ENCODE data around the gene CEP112.

The CEP112 gene

DNA sequence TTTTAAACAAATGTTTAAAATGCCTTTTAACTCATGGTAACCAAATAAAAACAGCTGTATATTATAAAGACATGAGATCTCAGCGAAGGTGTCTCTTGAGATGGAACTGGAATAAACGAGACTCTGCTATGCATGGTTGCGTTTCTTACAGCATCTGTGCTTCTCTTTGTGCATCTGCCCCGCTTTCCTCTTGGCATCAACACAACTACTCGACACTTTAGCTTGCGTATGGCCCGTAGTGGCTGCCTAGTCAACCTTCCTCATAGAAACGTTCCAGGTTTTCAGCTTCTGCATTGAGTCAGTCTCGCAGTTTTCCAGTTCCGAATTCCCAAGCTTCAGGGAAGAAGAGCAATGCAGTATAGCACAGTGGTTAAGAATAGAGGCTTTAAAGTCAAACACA is 214.9 kb downstream of the CEP112 start:
- no peak for DNase-seq

DNA sequence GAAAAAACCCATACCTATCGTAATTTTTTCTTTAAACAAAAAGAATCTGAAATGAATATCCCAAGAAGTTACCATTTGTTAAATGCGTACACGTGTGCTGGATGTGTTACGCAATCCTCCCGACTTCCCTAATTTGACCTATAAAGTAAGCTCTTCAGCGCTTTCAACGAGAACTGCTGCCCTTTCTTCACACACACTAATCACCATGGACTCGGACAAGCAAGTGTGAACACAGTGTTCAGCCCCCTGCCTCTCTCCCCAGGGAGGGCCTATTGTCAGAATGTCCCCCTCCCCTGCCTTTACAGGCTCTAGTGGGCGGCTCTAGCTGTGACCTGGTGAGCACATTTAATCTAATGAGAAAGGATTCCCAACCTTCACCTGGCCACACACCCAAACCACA is 216.1 kb downstream of the CEP112 start:
- DNase-seq: no peak

DNA sequence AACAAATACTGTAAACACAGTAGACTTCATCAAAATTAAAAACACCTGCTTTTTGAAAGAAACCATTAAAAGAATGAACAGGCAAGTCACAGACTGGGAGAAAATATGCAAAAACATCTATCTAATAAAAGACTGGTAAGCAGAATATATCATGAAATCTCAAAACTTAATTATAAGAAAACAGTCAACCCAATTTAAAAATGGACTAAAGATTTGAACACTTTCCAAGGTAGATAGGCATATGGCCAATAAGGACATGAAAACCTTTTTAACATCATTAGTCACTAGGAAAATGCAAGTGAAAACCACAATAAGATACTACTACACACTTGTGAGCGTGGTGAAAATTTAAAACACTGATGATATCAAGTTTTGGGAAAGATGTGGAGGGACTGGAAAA is 218.7 kb downstream of the CEP112 start:
- no peak for DNase-seq

DNA sequence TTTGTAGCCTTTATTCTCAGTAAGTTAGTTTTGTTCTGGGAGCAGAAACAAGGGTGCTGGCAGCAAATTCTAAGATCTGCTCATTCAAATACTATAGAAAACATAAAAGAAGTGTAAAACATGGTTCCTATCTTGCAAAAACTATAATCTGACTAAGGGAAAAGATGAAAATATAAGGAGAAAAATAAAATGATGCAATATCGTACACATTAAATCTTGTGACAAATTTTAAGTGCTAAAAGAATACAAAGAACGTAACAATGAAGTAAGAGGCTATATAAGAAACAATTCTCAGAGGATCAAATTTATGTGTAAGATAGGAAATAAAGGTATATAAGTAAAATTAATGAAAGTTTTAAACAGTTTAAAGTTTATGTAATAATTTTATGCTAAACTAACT is 224.6 kb downstream of the CEP112 start:
- DNase-seq: no peak

GRCh38 chr17:65966072-65966695 is 225.7 kb downstream of the CEP112 start:
- no peak for DNase-seq

GRCh38 chr17:65963179-65963578 is 228.8 kb downstream of the CEP112 start:
- DNase-seq: no peak

- DNase-seq: no peak
These were observed 232.3 kb downstream of the CEP112 start for GRCh38 chr17:65959630-65960029.

GRCh38 chr17:65956814-65957213 is 235.1 kb downstream of the CEP112 start:
- no peak for DNase-seq

DNA sequence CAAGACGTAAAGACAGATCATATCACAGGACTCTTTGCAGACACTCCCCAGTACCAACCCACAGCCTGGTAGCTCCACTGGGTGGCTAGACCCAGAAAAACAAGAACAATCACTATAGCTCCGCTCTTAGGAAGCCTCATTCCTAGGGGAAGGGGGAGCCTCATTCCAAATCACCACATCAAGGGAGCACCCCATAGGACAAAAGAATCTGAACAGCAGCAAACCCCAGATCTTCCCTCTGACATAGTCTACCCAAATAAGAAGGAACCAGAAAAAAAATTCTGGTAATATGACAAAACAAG is 237.8 kb downstream of the CEP112 start:
- no peak for DNase-seq

DNA sequence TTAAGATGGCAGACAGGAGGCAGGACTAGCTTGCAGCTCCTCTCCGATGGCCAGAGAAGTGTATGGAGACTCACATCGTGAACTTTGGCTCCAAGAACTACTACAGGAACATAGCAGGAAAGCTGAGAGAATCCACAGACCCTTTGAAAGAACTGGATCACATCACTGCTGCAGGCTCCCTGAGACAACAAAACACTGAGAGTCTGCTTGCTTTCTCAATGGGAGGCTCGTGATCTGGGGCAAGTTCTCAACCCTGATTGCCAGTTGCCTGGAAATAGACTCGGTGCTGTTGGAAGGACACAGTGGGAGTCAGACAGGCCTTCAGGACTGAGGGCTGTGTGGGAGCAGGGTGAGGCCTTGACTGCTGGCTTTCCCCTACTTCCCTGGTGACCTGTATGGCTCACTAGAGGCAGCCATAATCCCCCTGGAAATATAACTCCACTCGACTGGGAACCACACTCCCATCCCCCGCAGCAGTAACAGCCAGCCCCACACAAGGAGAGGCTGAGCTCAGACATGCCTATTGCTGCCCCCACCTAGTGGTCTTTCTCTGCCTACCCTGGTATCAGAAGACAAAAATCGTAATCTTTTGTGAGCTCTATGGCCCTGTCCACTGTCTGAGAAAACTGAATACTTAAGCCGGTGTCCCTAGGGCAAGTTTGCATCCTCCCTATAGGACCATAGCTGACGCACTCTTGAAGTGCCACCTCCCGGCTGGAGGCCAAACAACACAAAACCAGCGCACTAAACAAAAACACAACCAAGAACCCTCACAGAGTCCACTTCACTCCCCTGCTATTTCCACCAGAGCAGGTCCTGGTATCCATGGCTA is 238.4 kb downstream of the CEP112 start:
- DNase-seq: peak; percentile 36

- no peak for DNase-seq
These were observed 239.3 kb downstream of the CEP112 start for GRCh38 chr17:65952586-65952985.

DNA sequence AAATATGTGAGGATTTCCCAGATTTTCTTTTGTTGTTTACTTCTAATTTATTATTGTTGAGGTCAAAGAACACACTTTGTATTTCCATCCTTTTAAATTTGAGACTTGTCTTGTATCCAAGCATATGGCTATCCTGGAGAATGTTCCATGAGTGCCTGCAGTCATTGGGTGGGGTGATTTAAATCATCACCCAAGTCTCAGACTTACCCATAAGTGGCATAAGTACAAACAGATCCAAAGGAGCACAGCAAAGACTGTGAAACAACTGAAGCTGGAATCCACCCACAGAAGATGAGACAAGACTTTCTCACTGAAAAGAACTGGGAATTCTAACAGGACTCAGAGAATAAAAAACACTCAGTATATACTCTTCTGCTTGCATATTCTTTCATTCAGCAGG is 239.9 kb downstream of the CEP112 start:
- no peak for DNase-seq

DNA sequence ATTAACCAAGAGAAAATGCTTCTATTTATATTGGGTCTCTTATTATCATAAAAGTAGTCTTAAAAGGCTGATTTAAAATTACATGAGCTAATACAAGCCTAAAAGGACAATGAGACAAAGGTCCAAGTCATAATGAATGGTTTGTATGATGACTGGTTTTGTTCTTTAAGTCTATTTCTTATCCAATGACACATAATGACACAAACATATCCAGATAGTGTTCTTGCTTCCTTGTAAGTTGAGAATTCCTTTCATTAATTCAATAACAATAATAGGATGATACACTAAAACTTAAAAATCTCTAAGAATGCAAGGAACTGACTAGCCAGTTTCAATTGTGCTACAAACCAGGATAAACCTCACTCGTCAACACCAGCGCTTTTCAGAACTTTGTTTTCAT is 244.1 kb downstream of the CEP112 start:
- DNase-seq: no peak

GRCh38 chr17:65942592-65942991 is 249.3 kb downstream of the CEP112 start:
- no peak for DNase-seq

DNA sequence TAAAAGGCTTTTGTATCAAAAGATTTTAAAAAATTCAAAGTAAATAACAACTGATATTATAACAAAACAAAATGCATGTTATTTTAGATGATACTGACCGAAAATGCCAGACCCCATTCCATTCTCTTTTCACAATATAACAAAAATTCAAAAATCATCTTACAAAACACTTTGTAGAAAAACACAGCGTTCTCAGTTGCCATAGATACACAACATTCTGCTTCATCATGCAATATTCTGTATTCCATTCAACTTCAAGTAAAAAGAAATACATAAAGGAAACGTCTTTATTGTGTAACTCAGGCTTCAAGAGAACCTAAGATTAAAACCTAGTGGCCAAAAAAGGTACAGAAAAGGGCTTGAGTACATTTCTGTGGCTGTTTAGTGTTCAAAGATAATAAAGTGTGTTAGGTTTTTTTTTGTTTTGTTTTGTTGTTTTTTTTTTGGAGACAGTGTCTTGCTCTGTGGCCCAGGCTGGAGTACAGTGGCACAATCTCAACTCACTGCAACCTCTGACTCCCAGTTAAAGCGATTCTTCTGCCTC is 250.5 kb downstream of the CEP112 start:
- DNase-seq: no peak

- DNase-seq: no peak
These were observed 255.9 kb downstream of the CEP112 start for GRCh38 chr17:65936013-65936412.

- no peak for DNase-seq
These were observed 258.6 kb downstream of the CEP112 start for GRCh38 chr17:65933290-65933689.

DNA sequence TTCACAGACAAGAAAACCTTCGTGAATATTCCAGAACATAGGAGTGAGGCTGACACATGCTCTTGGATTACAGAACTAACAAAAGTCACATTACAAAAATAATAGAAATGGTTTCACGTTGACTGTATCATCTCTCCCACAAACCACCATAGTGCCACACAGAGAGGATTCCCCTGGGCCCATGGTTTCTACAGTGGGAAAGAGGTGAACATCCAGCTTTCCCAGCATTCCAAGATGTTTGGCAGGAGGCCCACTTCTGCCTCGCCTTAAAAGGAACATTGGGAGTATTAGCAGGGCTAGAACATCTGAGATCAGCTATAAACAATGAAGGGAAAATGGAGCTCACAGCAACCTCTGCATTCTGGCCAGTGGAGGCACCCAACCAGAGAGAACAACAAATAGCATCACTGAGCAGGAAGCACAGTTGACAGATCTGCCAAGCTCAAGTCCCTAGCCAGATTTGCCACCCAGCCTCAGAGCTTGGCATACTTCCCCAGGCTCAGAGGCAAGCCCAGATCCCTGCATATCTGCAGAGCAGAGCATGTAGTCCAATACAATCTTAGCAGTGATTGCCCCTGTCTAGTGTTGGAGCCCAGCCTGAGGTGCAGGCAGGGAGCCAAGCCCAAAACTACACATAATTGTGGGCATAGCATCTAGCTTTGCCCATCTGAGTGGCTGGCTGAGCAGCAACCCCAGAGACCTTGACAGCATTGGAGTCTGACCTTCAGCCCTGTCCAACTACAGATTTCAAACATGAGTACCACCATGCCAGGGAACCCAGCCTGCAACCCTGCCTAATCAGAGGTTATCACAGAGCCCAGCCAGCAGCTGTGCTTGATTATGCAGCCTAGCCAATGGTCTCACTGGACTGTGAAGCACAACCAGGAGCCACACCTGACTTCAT is 260.4 kb downstream of the CEP112 start:
- no peak for DNase-seq

- DNase-seq: no peak
These were observed 261.7 kb downstream of the CEP112 start for GRCh38 chr17:65930140-65930730.

DNA sequence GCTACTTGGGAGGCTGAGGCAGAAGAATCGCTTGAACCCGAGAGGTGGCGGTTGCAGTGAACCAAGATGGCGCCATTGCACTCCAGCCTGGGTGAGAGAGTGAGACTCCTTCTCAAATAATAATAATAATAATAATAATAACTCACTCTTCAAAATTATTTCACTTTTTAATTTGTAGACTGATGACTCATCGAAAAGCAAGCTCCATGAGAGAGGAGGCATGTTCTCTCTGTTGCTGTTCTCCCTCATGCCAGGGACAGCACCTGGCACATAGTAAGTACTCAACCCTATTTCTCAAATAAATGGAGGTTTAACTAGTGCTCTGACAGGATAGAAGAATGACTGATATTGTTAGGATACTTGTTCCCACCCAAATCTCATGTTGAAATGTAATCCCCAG is 265.3 kb downstream of the CEP112 start:
- no peak for DNase-seq

- no peak for DNase-seq
These were observed 266.2 kb downstream of the CEP112 start for GRCh38 chr17:65925606-65926307.

- DNase-seq: no peak
These were observed 270.9 kb downstream of the CEP112 start for GRCh38 chr17:65920996-65921395.

Measured in activated effector memory CD4-positive, alpha-beta T cell treated with anti-CD3 and anti-CD28 coated beads, Interleukin-2, amount 50 U/mL, for 16 hours (primary cell).